Kidney (tissue), 14 donors: ENCODE results near the gene SUGCT. TPM values are rescaled to one million over a fixed set of nuclear protein-coding genes. Genes with fewer than 3 reads are reported as not detected.

Experiments used
- DNase-seq, 5 donors: peaks; one replicate each; pipeline ENCODE4 v3.0.0-alpha.2; 2013 to 2020
- FAIRE-seq: peaks from 2 replicates; lab custom pipeline; 2012; peaks lifted over from hg19 to GRCh38; lab: Jason Lieb, UNC
- H3K27ac ChIP-seq, 2 donors: one replicate each; pipeline ENCODE4 v1.7.0; 2013; ENCODE audit warnings: low read depth in 2 of 2, low read length in 2 of 2, inconsistent platforms in 1 of 2
- H3K27me3 ChIP-seq: one replicate; pipeline ENCODE4 v1.7.1; 2013; ENCODE audit warnings: low read length, inconsistent platforms; ENCODE audit not compliant: control insufficient read depth, insufficient read depth
- H3K36me3 ChIP-seq, 3 donors: one replicate each; pipeline versions ENCODE4 v1.7.0 to v1.7.1; 2013; ENCODE audit warnings: low read length in 3 of 3, control low read depth in 1 of 3, inconsistent platforms in 1 of 3; ENCODE audit not compliant: insufficient read depth in 3 of 3, control insufficient read depth in 2 of 3
- H3K4me1 ChIP-seq, 3 donors: one replicate each; pipeline versions ENCODE4 v1.7.0 to v1.7.1; 2013; ENCODE audit warnings: low read length in 3 of 3, inconsistent platforms in 1 of 3, low read depth in 1 of 3; ENCODE audit not compliant: control insufficient read depth in 2 of 3, insufficient read depth in 2 of 3
- H3K4me3 ChIP-seq, 3 donors: one replicate each; pipeline versions ENCODE4 v1.7.0 to v1.8.1; 2013; ENCODE audit warnings: low read length in 3 of 3, control low read depth in 1 of 3, inconsistent platforms in 1 of 3
- H3K9ac ChIP-seq, 3 donors: one replicate each; pipeline versions ENCODE4 v1.7.0 to v1.7.1; 2013; ENCODE audit warnings: low read length in 3 of 3, control low read depth in 1 of 3, inconsistent platforms in 1 of 3
- H3K9me3 ChIP-seq, 3 donors: one replicate each; pipeline versions ENCODE4 v1.7.0 to v1.7.1; 2013; ENCODE audit warnings: low read length in 3 of 3, control low read depth in 1 of 3, inconsistent platforms in 1 of 3; ENCODE audit not compliant: control insufficient read depth in 2 of 3, insufficient read depth in 1 of 3
- intact Hi-C: fragments of 100-400 bp; cut with DNase I; formaldehyde crosslinking; loops from one replicate; pipeline ENCODE4 v1.11.1; 2022
- polyA plus RNA-seq: library from polyadenylated mRNA; stranded (reverse); fragments of 350-450 nt; fragmentation: Illumina TruSeq; extraction: RNeasy Lipid Tissue Mini Kit (QIAGEN cat#74804); gene quantifications from one replicate; pipeline ENCODE4 v1.2.3, GENCODE V29; 2014; ENCODE audit warnings: low read depth, low replicate concordance; ENCODE audit not compliant: insufficient read depth
- total RNA-seq: library from RNA; stranded (reverse); fragmentation: NEBNext Ultra II Directional; extraction: Animal tissue kit (Norgen Biotek cat#: 25700); gene quantifications from one replicate; pipeline ENCODE4 v1.2.1, GENCODE V29; 2021
- TF ChIP-seq, protein P1 (sequence below): IDR thresholded peaks from 3 replicates; pipeline ENCODE4 v1.5.1; 2012; ENCODE audit warnings: mild to moderate bottlenecking, moderate library complexity, borderline replicate concordance; ENCODE audit not compliant: insufficient read depth; ENCODE audit errors: extremely low read depth
- donor health status: control.
- donor health status: control.
- donor health status: control.
- donor health status: control.
- donor health status: control.
- donor health status: DM: yes; HTN: yes; CAD: no.
- donor health status: Normal renal cell carcinoma (clear cell type).

The SUGCT gene
- total and polyA plus RNA-seq, 2 donors from 2014 or later = 7.6 to 45.1 TPM

DNA sequence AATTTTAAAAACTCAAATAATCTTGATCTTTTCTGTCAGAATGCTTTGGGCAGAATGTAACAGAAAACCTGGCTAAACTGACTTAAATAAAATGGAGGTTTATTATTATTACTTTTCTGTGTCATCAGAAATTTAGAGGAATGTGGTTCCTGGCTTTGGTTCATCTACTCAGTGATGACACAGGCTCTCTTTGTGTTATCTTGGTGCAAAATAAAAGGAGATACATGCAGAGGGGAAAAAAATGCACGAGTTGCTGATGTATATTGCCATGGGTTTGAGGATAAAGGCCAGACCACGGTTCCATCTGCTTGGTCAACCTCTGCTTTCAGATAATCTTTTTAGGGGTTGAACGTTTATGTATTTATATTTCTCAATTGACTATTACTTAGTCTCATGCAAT is 181.4 kb downstream of the SUGCT start:
- Histone ChIP-seq H3K4me3 (no peak overlapping the region), H3K9me3 (no peaks in the 10 kb centered on the region), H3K27me3 (no peaks in the 10 kb centered on the region), H3K36me3 (no peaks in the 10 kb centered on the region), H3K27ac (no peak overlapping the region), H3K9ac (no peak overlapping the region), H3K4me1 (no peaks in the 10 kb centered on the region)
- DNase-seq (no peak), FAIRE-seq (no peak)
- intact Hi-C loops = no loop called here
- TF ChIP-seq, protein P1, sequence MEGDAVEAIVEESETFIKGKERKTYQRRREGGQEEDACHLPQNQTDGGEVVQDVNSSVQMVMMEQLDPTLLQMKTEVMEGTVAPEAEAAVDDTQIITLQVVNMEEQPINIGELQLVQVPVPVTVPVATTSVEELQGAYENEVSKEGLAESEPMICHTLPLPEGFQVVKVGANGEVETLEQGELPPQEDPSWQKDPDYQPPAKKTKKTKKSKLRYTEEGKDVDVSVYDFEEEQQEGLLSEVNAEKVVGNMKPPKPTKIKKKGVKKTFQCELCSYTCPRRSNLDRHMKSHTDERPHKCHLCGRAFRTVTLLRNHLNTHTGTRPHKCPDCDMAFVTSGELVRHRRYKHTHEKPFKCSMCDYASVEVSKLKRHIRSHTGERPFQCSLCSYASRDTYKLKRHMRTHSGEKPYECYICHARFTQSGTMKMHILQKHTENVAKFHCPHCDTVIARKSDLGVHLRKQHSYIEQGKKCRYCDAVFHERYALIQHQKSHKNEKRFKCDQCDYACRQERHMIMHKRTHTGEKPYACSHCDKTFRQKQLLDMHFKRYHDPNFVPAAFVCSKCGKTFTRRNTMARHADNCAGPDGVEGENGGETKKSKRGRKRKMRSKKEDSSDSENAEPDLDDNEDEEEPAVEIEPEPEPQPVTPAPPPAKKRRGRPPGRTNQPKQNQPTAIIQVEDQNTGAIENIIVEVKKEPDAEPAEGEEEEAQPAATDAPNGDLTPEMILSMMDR = no peak

DNA sequence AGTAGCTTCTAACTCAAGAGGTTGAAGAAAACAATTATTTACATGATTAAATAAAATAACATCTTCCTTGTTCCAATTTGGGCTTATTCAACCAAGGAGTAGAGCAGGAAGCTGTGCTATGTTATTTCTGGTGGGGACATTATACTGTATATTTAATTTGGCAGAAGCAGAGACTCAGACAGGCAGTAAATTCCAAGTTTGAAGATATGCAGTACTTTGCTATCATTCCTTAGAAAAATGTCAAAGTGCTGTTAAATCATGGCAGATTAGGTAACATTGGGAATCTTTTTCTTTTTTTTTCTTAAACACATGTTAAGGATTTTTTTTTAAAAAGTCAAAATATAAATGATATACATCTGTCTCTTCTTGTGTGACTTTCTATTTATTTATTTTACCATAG is 190.1 kb downstream of the SUGCT start:
- H3K9me3 ChIP-seq = no peaks in the 10 kb centered on the region
- intact Hi-C loops = no loop called here
- H3K4me3 ChIP-seq = no peak overlapping the region
- H3K36me3 ChIP-seq = no peaks in the 10 kb centered on the region
- DNase-seq (peak in 2 of 5 donors; percentile 54 to 65), FAIRE-seq (no peak)
- no peak overlapping the region for H3K27ac ChIP-seq
- H3K4me1 ChIP-seq = no peaks in the 10 kb centered on the region
- H3K27me3 ChIP-seq = no peaks in the 10 kb centered on the region
- TF ChIP-seq, protein P1 = no peak
- H3K9ac ChIP-seq = no peak overlapping the region

DNA sequence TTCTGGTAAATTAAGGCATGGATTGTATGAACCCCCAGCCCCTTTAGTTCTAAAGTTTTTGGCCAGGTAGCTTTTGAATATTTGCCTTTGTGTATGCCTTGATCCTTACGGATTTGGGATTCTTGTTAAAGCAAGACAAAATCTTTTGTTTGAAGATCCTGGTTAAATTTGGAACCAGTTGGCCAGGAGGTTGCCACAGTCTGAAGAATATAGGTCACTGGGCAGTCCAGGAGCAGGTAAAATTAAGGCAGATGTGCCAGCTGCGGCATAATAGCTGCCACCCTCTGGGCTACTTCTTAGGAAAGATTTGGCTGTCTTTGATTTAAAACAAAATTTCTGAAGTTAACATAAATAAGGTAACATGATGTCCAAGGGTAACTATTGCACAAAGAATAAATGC is 192.3 kb downstream of the SUGCT start:
- no peaks in the 10 kb centered on the region for H3K27me3 ChIP-seq
- intact Hi-C loops = no loop called here
- no peak for DNase-seq
- H3K4me3 ChIP-seq = no peak overlapping the region
- H3K27ac ChIP-seq = no peak overlapping the region
- H3K9me3 ChIP-seq = no peaks in the 10 kb centered on the region
- FAIRE-seq = no peak
- no peak overlapping the region for H3K9ac ChIP-seq
- no peaks in the 10 kb centered on the region for H3K36me3 ChIP-seq
- H3K4me1 ChIP-seq = no peaks in the 10 kb centered on the region
- TF ChIP-seq, protein P1 = no peak

DNA sequence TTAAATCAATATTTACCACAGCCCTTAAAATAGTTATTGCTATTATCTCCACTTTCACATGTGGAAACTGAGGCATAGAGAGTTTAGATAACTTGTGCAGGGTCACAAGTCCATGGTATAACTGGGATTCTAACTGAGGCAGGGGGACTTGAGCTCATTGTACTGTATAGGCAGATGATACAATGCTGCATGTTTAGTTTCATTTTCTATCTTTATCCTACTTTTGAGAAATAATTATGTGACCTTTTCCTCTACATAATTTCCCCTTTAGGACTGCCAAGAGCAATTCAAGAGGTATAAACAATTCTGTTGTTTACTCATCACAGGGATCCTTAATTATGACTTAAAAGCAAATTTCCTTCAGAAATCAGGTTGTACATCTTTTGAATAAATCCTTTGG is 193.1 kb downstream of the SUGCT start:
- FAIRE-seq = no peak
- H3K9me3 ChIP-seq = no peaks in the 10 kb centered on the region
- no peaks in the 10 kb centered on the region for H3K27me3 ChIP-seq
- intact Hi-C loops = no loop called here
- no peaks in the 10 kb centered on the region for H3K4me1 ChIP-seq
- DNase-seq = no peak
- no peak overlapping the region for H3K9ac ChIP-seq
- no peak overlapping the region for H3K4me3 ChIP-seq
- no peak overlapping the region for H3K27ac ChIP-seq
- TF ChIP-seq, protein P1 = no peak
- H3K36me3 ChIP-seq = no peaks in the 10 kb centered on the region
